ENCODE data around the gene LASP1. TPM values are rescaled to one million over a fixed set of nuclear protein-coding genes. Genes with fewer than 3 reads are reported as not detected.
A peak's percentile ranks its signal among the peaks of the same experiment; 100 is the strongest.

LASP1 gene
- total and polyA plus RNA-seq, 2 donors (not counting 3 experiments of a cell fraction or from before 2014, with no cell fraction given): 214 to 242 TPM

- DNase-seq (ENCODE audit: low read depth, low spot score) (peak; percentile 68), FAIRE-seq (peak; percentile 97)
- Histone ChIP-seq H3K9me3 (replicated peaks; ENCODE audit: control insufficient read depth, insufficient read depth, low read length) (no peaks in the 10 kb centered on the region), H3K27ac (ENCODE audit: insufficient read depth, low read depth, low read length) (peak overlapping the region; percentile 86), H2AFZ (ENCODE audit: low read depth, low read length) (no peak overlapping the region), H4K20me1 (replicated peaks; ENCODE audit: control insufficient read depth, extremely low read depth, insufficient read depth, low read length) (no peaks in the 10 kb centered on the region), H3K9ac (replicated peaks; ENCODE audit: extremely low read depth, insufficient read depth, low read length) (peak overlapping the region; percentile 65), H3K79me2 (ENCODE audit: control insufficient read depth, insufficient read depth, low read length) (peaks cover 71% of the 10 kb centered on the region), H3K4me3 (replicated peaks in 1 of 3; ENCODE audit: insufficient read depth in 1 of 3, low read depth in 1 of 3, low read length in 3 of 3) (peak overlapping the region in 1 of 3 experiments; percentile 20), H3K4me2 (ENCODE audit: insufficient read depth, low read length) (peak overlapping the region; percentile 79), H3K27me3 (ENCODE audit: control insufficient read depth in 2 of 2, insufficient read depth in 2 of 2, low read length in 2 of 2) (no peaks in the 10 kb centered on the region), H3K9me1 (replicated peaks; ENCODE audit: control insufficient read depth, extremely low read depth, insufficient read depth, low read length) (no peaks in the 10 kb centered on the region), H3K4me1 (ENCODE audit: control insufficient read depth, extremely low read depth, insufficient read depth, low read length) (peaks cover 30% of the 10 kb centered on the region), H3K36me3 (ENCODE audit: control insufficient read depth in 2 of 2, extremely low read depth in 1 of 2, insufficient read depth in 2 of 2, low read length in 2 of 2) (peaks cover 11 to 14% of the 10 kb centered on the region in 2 experiments)
- intact Hi-C loops (cut with micrococcal nuclease) (loop anchor here (1.0 to 2.0 kb wide), 2 partner anchors 9 to 17 kb away; no protein-coding TSS in a partner anchor), dilution Hi-C loops (cut with MboI; ENCODE audit: extremely low pct_ligation_motif_present, low sequenced_read_pairs) (no loop called here)
- ChIA-PET CTCF (interaction anchor here (0.9 to 2.9 kb wide), 6 partner anchors 9 to 103 kb away, joined by 3 to 10 read pairs (median 4); partner anchors contain the start of gene LASP1), POLR2A (interaction anchor here (0.5 to 1.7 kb wide), 4 partner anchors 9 to 193 kb away, joined by 3 to 18 read pairs (median 7); partner anchors contain the start of gene LASP1)
- TF ChIP-seq POLR2AphosphoS5 (IDR thresholded peaks at IDR 0.05; ENCODE audit: insufficient read depth, low read depth, low read length) (peak; percentile 55), CTCF (IDR thresholded peaks at IDR 0.05; ENCODE audit: extremely low read depth in 1 of 2, insufficient read depth in 1 of 2, low read depth in 1 of 2, low read length in 2 of 2) (no peak), FOS (IDR thresholded peaks at IDR 0.05; ENCODE audit: borderline replicate concordance, insufficient read depth, low read length) (no peak)
- BruUV-seq (replicated peaks): no TSS peak
Measured at GRCh38 chr17:38879878-38880665, 10.2 kb downstream of the LASP1 start.
